DOHH2 (cell line): ENCODE results near the gene CCNL1.

ENCODE experiments used
- H3F3A ChIP-seq: fragments of 200-600 bp; sonication (generic), shearing (Covaris generic); 2 replicates; pipeline ENCODE4 v1.6.0; 2016; ENCODE audit warnings: antibody characterized with exemption, mild to moderate bottlenecking; ENCODE audit not compliant: control insufficient read depth, insufficient read depth
- H3K27ac ChIP-seq: fragments of 200-600 bp; sonication (generic); 2 replicates; pipeline ENCODE4 v1.5.1; 2014; ENCODE audit warnings: low read depth, mild to moderate bottlenecking, low read length, moderate library complexity
- H3K27me3 ChIP-seq: fragments of 200-600 bp; sonication (generic); 2 replicates; pipeline ENCODE4 v1.6.1; 2014; ENCODE audit warnings: mild to moderate bottlenecking, low read length, mixed read lengths; ENCODE audit not compliant: control insufficient read depth
- H3K36me3 ChIP-seq: fragments of 200-600 bp; sonication (generic); 2 replicates; pipeline ENCODE4 v1.6.1; 2014; ENCODE audit warnings: mild to moderate bottlenecking, low read length, moderate library complexity, mixed read lengths; ENCODE audit not compliant: control insufficient read depth
- H3K4me1 ChIP-seq: fragments of 200-600 bp; sonication (generic); 2 replicates; pipeline ENCODE4 v1.6.1; 2014; ENCODE audit warnings: mild to moderate bottlenecking, low read length, mixed read lengths; ENCODE audit not compliant: control insufficient read depth
- H3K4me2 ChIP-seq: fragments of 200-600 bp; sonication (generic); 2 replicates; pipeline ENCODE4 v1.6.0; 2014; ENCODE audit warnings: mild to moderate bottlenecking, low read length, moderate library complexity
- H3K4me3 ChIP-seq: fragments of 200-600 bp; sonication (generic); 2 replicates; pipeline ENCODE4 v1.5.1; 2014; ENCODE audit warnings: mild to moderate bottlenecking, low read length, mixed read lengths
- H3K79me2 ChIP-seq: fragments of 200-600 bp; sonication (generic); 2 replicates; pipeline ENCODE4 v1.6.1; 2014; ENCODE audit warnings: mild to moderate bottlenecking, low read length, mixed read lengths; ENCODE audit not compliant: control insufficient read depth
- H3K9me2 ChIP-seq: fragments of 200-600 bp; sonication (generic); replicated peaks from 2 replicates; pipeline ENCODE4 v1.6.1; 2014; ENCODE audit warnings: mild to moderate bottlenecking, low read length, mixed read lengths; ENCODE audit not compliant: control insufficient read depth
- H3K9me3 ChIP-seq: fragments of 200-600 bp; sonication (generic); 2 replicates; pipeline ENCODE4 v1.6.1; 2014; ENCODE audit warnings: antibody characterized with exemption, low read length, mixed read lengths; ENCODE audit not compliant: control insufficient read depth, insufficient read depth
- H4K20me1 ChIP-seq: fragments of 200-600 bp; sonication (generic); 2 replicates; pipeline ENCODE4 v1.6.0; 2014; ENCODE audit warnings: low read depth, mild to moderate bottlenecking, antibody characterized with exemption, low read length, moderate library complexity; ENCODE audit not compliant: control insufficient read depth, insufficient read depth
- CTCF ChIP-seq: fragments of 200-600 bp; sonication (generic); IDR thresholded peaks from one replicate; pipeline ENCODE4 v1.5.1; 2014; ENCODE audit warnings: antibody characterized with exemption, mild to moderate bottlenecking, low read depth, low read length; ENCODE audit not compliant: poor library complexity, severe bottlenecking
- EZH2phosphoT487 ChIP-seq: fragments of 200-600 bp; sonication (generic); IDR thresholded peaks from 2 replicates; pipeline ENCODE4 v1.6.1; 2017; ENCODE audit warnings: borderline replicate concordance, mild to moderate bottlenecking, antibody characterized with exemption, low read length, moderate library complexity, mixed read lengths

The CCNL1 gene

GRCh38 chr3:157155591-157155990 lies 4.4 kb downstream of the CCNL1 start:
- H3K4me2 ChIP-seq, result peak overlapping the region; percentile 64
- no peaks in the 10 kb centered on the region for H3K9me2 ChIP-seq
- H3K27ac ChIP-seq, result no peak overlapping the region
- no peaks in the 10 kb centered on the region for H3K27me3 ChIP-seq
- H3K4me1 ChIP-seq, result peaks cover 51% of the 10 kb centered on the region
- H3K36me3 ChIP-seq, result peaks cover 96% of the 10 kb centered on the region
- H4K20me1 ChIP-seq, result peaks cover 67% of the 10 kb centered on the region
- peaks cover 66% of the 10 kb centered on the region for H3F3A ChIP-seq
- peaks cover 95% of the 10 kb centered on the region for H3K79me2 ChIP-seq
- peak overlapping the region; percentile 96 for H3K4me3 ChIP-seq
- TF ChIP-seq EZH2phosphoT487 (no peak), CTCF (no peak)
- no peaks in the 10 kb centered on the region for H3K9me3 ChIP-seq

GRCh38 chr3:157154563-157155330 lies 5.2 kb downstream of the CCNL1 start:
- Histone ChIP-seq H3K4me1 (peaks cover 51% of the 10 kb centered on the region), H3K9me3 (no peaks in the 10 kb centered on the region), H3K4me2 (peak overlapping the region; percentile 64), H4K20me1 (peaks cover 69% of the 10 kb centered on the region), H3K27me3 (no peaks in the 10 kb centered on the region), H3K36me3 (peaks cover 100% of the 10 kb centered on the region), H3K4me3 (peak overlapping the region; percentile 96; the same call in 1 of the 2 replicates), H3K27ac (no peak overlapping the region), H3K79me2 (peaks cover 88% of the 10 kb centered on the region), H3F3A (peaks cover 74% of the 10 kb centered on the region), H3K9me2 (no peaks in the 10 kb centered on the region)
- no peak for TF ChIP-seq EZH2phosphoT487
- TF ChIP-seq CTCF, result no peak

- peaks cover 83% of the 10 kb centered on the region for H3F3A ChIP-seq
- H3K27ac ChIP-seq, result no peak overlapping the region
- peaks cover 100% of the 10 kb centered on the region for H3K36me3 ChIP-seq
- H3K4me3 ChIP-seq, result no peak overlapping the region
- H3K27me3 ChIP-seq, result no peaks in the 10 kb centered on the region
- H3K9me3 ChIP-seq, result no peaks in the 10 kb centered on the region
- H3K4me2 ChIP-seq, result no peak overlapping the region
- H3K79me2 ChIP-seq, result peaks cover 75% of the 10 kb centered on the region
- H3K9me2 ChIP-seq, result no peaks in the 10 kb centered on the region
- no peak for TF ChIP-seq EZH2phosphoT487
- H3K4me1 ChIP-seq, result peaks cover 41% of the 10 kb centered on the region
- peaks cover 65% of the 10 kb centered on the region for H4K20me1 ChIP-seq
These were observed 7.0 kb downstream of the CCNL1 start for GRCh38 chr3:157152930-157153329.

GRCh38 chr3:157152438-157152837 lies 7.5 kb downstream of the CCNL1 start:
- Histone ChIP-seq H3K4me3 (no peak overlapping the region), H3F3A (peaks cover 85% of the 10 kb centered on the region), H3K4me2 (no peak overlapping the region), H3K79me2 (peaks cover 70% of the 10 kb centered on the region), H3K9me2 (no peaks in the 10 kb centered on the region), H3K4me1 (peaks cover 36% of the 10 kb centered on the region), H3K36me3 (peaks cover 100% of the 10 kb centered on the region), H3K27ac (no peak overlapping the region), H3K27me3 (no peaks in the 10 kb centered on the region), H3K9me3 (no peaks in the 10 kb centered on the region), H4K20me1 (peaks cover 60% of the 10 kb centered on the region)
- TF ChIP-seq EZH2phosphoT487, result no peak
- no peak for TF ChIP-seq CTCF
